ENCODE results near the gene DLGAP5.

The DLGAP5 gene

GRCh38 chr14:55099756-55100155, 91.6 kb downstream of the DLGAP5 start:
- TF ChIP-seq CTCF (IDR thresholded peaks at IDR 0.05; ENCODE audit: insufficient read depth, low read length, poor library complexity, severe bottlenecking), result no peak
- H3K27me3 ChIP-seq (replicated peaks; ENCODE audit: control insufficient read depth, insufficient read depth, low read length), result no peaks in the 10 kb centered on the region
- no peak overlapping the region for H3K4me3 ChIP-seq (replicated peaks; ENCODE audit: low read depth, low read length)
- no peak for DNase-seq (ENCODE audit: extremely low read depth, insufficient read length)
- H3K36me3 ChIP-seq (ENCODE audit: control insufficient read depth, insufficient read depth, low read length), result no peaks in the 10 kb centered on the region

GRCh38 chr14:55098561-55098898, 92.9 kb downstream of the DLGAP5 start:
- TF ChIP-seq CTCF (IDR thresholded peaks at IDR 0.05; ENCODE audit: insufficient read depth, low read length, poor library complexity, severe bottlenecking), result no peak
- no peak overlapping the region for H3K4me3 ChIP-seq (replicated peaks; ENCODE audit: low read depth, low read length)
- no peaks in the 10 kb centered on the region for H3K27me3 ChIP-seq (replicated peaks; ENCODE audit: control insufficient read depth, insufficient read depth, low read length)
- no peaks in the 10 kb centered on the region for H3K36me3 ChIP-seq (ENCODE audit: control insufficient read depth, insufficient read depth, low read length)
- no peak for DNase-seq (ENCODE audit: extremely low read depth, insufficient read length)
